ENCODE results near the gene IRF2. TPM values are rescaled to one million over a fixed set of nuclear protein-coding genes. Genes with fewer than 3 reads are reported as not detected.
A peak's percentile ranks its signal among the peaks of the same experiment; 100 is the strongest.

The IRF2 gene
- polyA plus RNA-seq, 2 of the 4 experiments (the other 2 are of a cell fraction): 11.0 to 23.5 TPM

DNA sequence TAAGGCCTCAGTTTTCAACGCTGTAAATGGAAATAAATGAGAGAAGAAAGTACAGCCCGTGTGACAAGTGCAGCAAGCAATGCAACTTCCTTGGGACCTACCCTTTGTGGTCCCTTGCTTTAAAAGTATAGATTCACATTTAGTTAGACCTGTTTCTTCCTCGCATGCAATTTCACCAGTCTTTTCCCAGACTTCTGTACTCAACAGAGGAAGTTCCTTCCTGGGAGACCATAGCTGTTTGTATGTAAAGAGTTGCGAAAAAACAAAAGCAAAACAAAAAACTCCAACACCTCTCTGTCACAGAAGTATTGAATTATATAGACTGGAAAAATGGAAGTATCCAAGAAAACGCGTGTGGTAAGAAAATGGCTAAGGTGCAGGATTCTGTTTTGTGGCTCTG, 1.1 kb upstream of the IRF2 start:
- POLR2A ChIA-PET: interaction anchor here (0.5 to 2.1 kb wide), 8 partner anchors 14 to 644 kb away, joined by 3 to 25 read pairs (median 4); no protein-coding TSS in a partner anchor

DNA sequence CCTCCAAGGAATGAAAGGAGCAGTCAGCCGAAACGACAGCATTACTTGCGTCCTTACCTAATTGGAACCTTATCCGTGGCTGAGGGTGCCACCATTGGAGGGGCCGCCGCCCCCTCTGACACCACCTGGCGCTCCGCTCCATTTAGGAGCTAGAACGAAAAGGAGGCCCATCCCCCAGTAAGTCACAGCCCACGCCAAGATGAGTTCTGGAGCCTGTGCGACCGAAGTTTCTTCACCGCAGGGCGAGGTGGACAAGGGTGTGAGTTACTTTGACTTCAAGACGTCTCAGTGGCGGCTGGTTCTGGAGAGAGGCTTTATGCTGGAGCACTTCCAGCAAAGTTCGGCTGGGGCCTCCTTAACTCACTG, 729 bp upstream of the IRF2 start:
- Histone ChIP-seq H3K27ac (peak overlapping the region; percentile 96 to 99), H3K4me2 (peak overlapping the region; percentile 78), H3K9me3 (no peaks in the 10 kb centered on the region), H3K4me3 (peak overlapping the region; percentile 84), H3K4me1 (peaks cover 7% of the 10 kb centered on the region; the same call in 1 of the 3 replicates)
- DNase-seq (ENCODE audit: low read depth in 1 of 2, low spot score in 1 of 2) (peak; percentile 27 to 28), ATAC-seq (peak in 1 of 2 experiments; percentile 30; a peak in 3 of 6 replicates), FAIRE-seq (no peak)
- TF ChIP-seq RAD21 (conservative IDR thresholded peaks at IDR 0.05 in 1 of 2, IDR thresholded peaks at IDR 0.05 in 1 of 2) (0 out of 5 replicates have a peak, but pooled peaks of 1 of the 2 experiments have one; percentile 1), ZSCAN20 (CRISPR knock-in tag; IDR thresholded peaks at IDR 0.05) (no peak), HOXA7 (CRISPR knock-in tag; IDR thresholded peaks at IDR 0.05) (no peak), HOXB5 (CRISPR knock-in tag; IDR thresholded peaks at IDR 0.05) (no peak), SMC3 (IDR thresholded peaks at IDR 0.05) (no peak), CHD2 (IDR thresholded peaks at IDR 0.05; ENCODE audit: low read length, partially characterized antibody) (no peak)
- TF ChIP-seq, protein P1, sequence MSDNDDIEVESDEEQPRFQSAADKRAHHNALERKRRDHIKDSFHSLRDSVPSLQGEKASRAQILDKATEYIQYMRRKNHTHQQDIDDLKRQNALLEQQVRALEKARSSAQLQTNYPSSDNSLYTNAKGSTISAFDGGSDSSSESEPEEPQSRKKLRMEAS (IDR thresholded peaks at IDR 0.05): no peak
- WGBS (ENCODE audit: missing lambda C conversion rate): 0% methylated on average over 11 of the region's 17 CpGs
- CTCF ChIA-PET: interaction anchor here (0.9 to 1.7 kb wide), 2 partner anchors 160 to 210 kb away, joined by 3 to 7 read pairs; no protein-coding TSS in a partner anchor
- POLR2A ChIA-PET: interaction anchor here (0.5 to 2.1 kb wide), 14 partner anchors 13 to 644 kb away, joined by 3 to 25 read pairs (median 4); partner anchors contain the start of genes CASP3, CENPU and PRIMPOL

More for the DNA sequence above, 1.1 kb upstream of the IRF2 start:
- TF ChIP-seq, protein P2, sequence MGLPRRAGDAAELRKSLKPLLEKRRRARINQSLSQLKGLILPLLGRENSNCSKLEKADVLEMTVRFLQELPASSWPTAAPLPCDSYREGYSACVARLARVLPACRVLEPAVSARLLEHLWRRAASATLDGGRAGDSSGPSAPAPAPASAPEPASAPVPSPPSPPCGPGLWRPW (IDR thresholded peaks at IDR 0.05): no peak
- TF ChIP-seq HDAC2 (IDR thresholded peaks at IDR 0.05) (no peak), MAFK (IDR thresholded peaks at IDR 0.05; ENCODE audit: partially characterized antibody) (no peak), BHLHE40 (IDR thresholded peaks at IDR 0.05; ENCODE audit: low read depth, low read length) (no peak), EHF (CRISPR knock-in tag; IDR thresholded peaks at IDR 0.05) (no peak), CHD4 (IDR thresholded peaks at IDR 0.05; ENCODE audit: borderline replicate concordance) (no peak), FOSL2 (IDR thresholded peaks at IDR 0.05) (no peak), FOSL2 (CRISPR knock-in tag; IDR thresholded peaks at IDR 0.05) (no peak), PHF8 (IDR thresholded peaks at IDR 0.05; ENCODE audit: borderline replicate concordance, low read depth) (no peak), HEYL (CRISPR knock-in tag; IDR thresholded peaks at IDR 0.05) (no peak), NPAS2 (CRISPR knock-in tag; IDR thresholded peaks at IDR 0.05; ENCODE audit: borderline replicate concordance) (no peak), HOXB5 (CRISPR knock-in tag; IDR thresholded peaks at IDR 0.05) (no peak), POLR2A (IDR thresholded peaks at IDR 0.05; ENCODE audit: low read length) (no peak)
- H3K4me2 ChIP-seq: peak overlapping the region; percentile 78
- ATAC-seq: no peak
- WGBS (ENCODE audit: missing lambda C conversion rate): 73% methylated on average over 6 of the region's 6 CpGs
- no peak for FAIRE-seq
- CTCF ChIA-PET: interaction anchor here (1.7 kb wide), 1 partner anchor 211 kb away, joined by 7 read pairs; no protein-coding TSS in a partner anchor
- peaks cover 7% of the 10 kb centered on the region; the same call in 1 of the 3 replicates for H3K4me1 ChIP-seq
- H3K9me3 ChIP-seq: no peaks in the 10 kb centered on the region
- DNase-seq (ENCODE audit: low read depth in 1 of 2, low spot score in 1 of 2): no peak
- peak overlapping the region; percentile 84 for H3K4me3 ChIP-seq
- H3K27ac ChIP-seq: peak overlapping the region; percentile 96 to 99

DNA sequence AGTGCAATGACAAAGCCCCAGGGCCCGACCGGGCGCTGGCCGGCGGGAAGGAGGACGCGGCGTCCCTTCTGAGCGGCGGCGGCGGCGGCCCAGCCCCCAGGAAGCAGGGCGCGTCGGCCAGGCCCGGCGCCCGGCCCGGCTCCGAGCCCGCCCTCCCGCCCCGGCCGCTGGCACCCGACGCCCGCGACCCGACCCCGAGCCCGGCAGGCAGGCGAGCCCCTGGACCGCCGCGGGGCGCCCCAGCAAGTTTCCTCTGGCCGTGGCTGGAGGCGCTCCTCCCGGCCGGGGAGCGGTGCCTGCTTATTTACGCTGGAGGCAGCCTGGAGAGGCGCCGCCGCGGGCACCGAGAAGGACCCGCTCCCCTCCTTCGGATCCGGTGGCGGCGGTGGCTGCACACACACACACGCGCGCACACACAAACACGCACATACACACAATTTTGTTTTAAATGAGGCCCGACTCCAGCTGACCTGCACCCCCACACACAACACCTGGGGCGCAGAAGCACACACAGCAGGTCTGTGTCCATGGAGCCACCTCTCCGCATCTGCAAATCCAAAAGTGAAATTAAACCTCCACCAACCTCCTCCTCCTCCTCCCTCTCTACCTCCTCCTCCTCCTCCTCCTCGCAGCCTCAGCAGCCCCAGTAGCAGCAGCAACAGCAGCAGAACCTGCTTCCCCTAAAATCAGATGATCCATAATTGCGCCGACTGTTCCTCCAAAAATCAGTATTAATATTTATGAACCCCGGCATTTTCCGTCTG, 669 bp downstream of the IRF2 start:
- POLR2A ChIA-PET: interaction anchor here (0.7 to 2.1 kb wide), 12 partner anchors 28 to 260 kb away, joined by 3 to 25 read pairs (median 5); partner anchors contain the start of genes CASP3, CENPU and PRIMPOL
- H3K4me3 ChIP-seq: peak overlapping the region; percentile 84
- FAIRE-seq: no peak
- H3K9me3 ChIP-seq: no peaks in the 10 kb centered on the region
- H3K4me2 ChIP-seq: peak overlapping the region; percentile 85
- peak overlapping the region; percentile 96 to 99 for H3K27ac ChIP-seq
- peak; percentile 21 to 24 for DNase-seq (ENCODE audit: low read depth in 1 of 2, low spot score in 1 of 2)
- no peak for TF ChIP-seq SMC3 (IDR thresholded peaks at IDR 0.05)
- no peak for TF ChIP-seq POLR2A (IDR thresholded peaks at IDR 0.05; ENCODE audit: low read length)
- no peak for TF ChIP-seq SREBF2 (IDR thresholded peaks at IDR 0.05)
- TF ChIP-seq NR3C1 (IDR thresholded peaks at IDR 0.05): no peak
- no peak for TF ChIP-seq EHF (CRISPR knock-in tag; IDR thresholded peaks at IDR 0.05)
- no peak for TF ChIP-seq CBX8 (IDR thresholded peaks at IDR 0.05)
- TF ChIP-seq ESRRA (IDR thresholded peaks at IDR 0.05; ENCODE audit: borderline replicate concordance, low read length): no peak
- no peak for TF ChIP-seq ZSCAN20 (CRISPR knock-in tag; IDR thresholded peaks at IDR 0.05)
- TF ChIP-seq RCOR1 (IDR thresholded peaks at IDR 0.05; ENCODE audit: low read depth, low read length): no peak
- no peak for TF ChIP-seq NFE2L2 (conservative IDR thresholded peaks at IDR 0.05; ENCODE audit: low read length)
- no peak for TF ChIP-seq CEBPB (IDR thresholded peaks at IDR 0.05)
- TF ChIP-seq ZFP36 (IDR thresholded peaks at IDR 0.05; ENCODE audit: borderline replicate concordance, partially characterized antibody): no peak
- TF ChIP-seq CHD2 (IDR thresholded peaks at IDR 0.05; ENCODE audit: low read length, partially characterized antibody): no peak
- TF ChIP-seq ZC3H11A (IDR thresholded peaks at IDR 0.05): no peak
- TF ChIP-seq, protein P1 (IDR thresholded peaks at IDR 0.05): no peak; the same call in 1 of the 2 replicates
- TF ChIP-seq ZNF302 (CRISPR knock-in tag; IDR thresholded peaks at IDR 0.05): no peak
- no peak for TF ChIP-seq MAFK (IDR thresholded peaks at IDR 0.05; ENCODE audit: partially characterized antibody)
- CTCF ChIA-PET: interaction anchor here (0.9 kb wide), 1 partner anchor 210 kb away, joined by 3 read pairs; no protein-coding TSS in a partner anchor
- H3K4me1 ChIP-seq: peaks cover 7% of the 10 kb centered on the region; the same call in 1 of the 3 replicates
- ATAC-seq: peak in 1 of 2 experiments; percentile 57; a peak in 3 of 6 replicates
- WGBS (ENCODE audit: missing lambda C conversion rate): 1% methylated on average over 8 of the region's 65 CpGs
